NCI-H69 (cell line): ENCODE measurements around the gene SIGLEC5.
"Not testable (repeated sequence)": the region's sequence is repeated elsewhere in the genome, so short reads cannot be mapped to it uniquely, and the experiment has no call there.

Experiments used
- DNase-seq: peaks from one replicate; lab custom pipeline; 2025; lab: John Stamatoyannopoulos, UW

SIGLEC5 gene, protein sequence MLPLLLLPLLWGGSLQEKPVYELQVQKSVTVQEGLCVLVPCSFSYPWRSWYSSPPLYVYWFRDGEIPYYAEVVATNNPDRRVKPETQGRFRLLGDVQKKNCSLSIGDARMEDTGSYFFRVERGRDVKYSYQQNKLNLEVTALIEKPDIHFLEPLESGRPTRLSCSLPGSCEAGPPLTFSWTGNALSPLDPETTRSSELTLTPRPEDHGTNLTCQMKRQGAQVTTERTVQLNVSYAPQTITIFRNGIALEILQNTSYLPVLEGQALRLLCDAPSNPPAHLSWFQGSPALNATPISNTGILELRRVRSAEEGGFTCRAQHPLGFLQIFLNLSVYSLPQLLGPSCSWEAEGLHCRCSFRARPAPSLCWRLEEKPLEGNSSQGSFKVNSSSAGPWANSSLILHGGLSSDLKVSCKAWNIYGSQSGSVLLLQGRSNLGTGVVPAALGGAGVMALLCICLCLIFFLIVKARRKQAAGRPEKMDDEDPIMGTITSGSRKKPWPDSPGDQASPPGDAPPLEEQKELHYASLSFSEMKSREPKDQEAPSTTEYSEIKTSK

DNA sequence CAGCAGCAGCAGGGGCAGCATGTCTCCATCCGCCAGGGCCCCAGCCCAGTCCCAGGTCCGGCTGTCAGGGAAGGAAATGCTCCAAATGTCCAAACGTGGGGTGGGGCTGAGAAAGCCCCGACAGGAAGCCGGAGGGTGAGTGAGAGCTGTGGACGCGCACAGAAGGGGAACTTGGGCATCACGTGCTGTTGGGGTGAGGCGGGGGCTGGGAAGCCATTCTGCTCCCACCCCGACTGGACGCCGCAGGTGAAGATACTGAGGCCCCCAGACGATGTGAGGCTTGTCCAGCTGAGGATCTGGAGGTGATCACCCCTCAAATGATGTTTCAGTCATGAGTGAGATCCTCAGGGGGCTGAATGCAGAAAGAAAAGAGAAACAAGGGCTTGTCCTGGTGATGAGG lies at the start of gene SIGLEC5:
Gene SIGLEC5 (minus strand): TSS at position 87 of the 400 bp plus-strand sequence. CDS start 66 bp downstream, at position 21.
- DNase-seq: not testable (repeated sequence)

DNA sequence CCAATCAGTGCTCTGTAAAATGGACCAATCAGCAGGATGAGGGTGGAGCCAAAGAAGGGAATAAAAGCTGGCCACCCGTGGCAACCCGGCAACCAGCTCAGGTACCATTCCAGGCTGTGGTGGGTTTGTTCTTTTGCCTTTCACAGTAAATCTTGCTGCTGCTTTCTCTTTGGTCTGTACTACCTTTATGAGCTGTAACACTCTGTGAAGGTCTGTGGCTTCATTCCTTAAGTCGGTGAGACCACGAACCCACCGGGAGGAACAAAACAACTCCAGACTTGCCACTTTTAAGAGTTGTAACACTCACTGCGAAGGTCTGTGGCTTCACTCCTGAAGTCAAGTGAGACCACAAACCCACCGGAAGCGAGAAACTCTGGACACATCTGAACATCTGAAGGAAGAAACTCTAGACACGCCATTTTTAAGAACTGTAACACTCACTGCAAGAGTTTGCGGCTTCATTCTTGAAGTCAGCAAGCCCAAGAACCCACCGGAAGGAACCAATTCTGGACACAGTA lies 46.4 kb upstream of the SIGLEC5 start:
- no peak for DNase-seq

DNA sequence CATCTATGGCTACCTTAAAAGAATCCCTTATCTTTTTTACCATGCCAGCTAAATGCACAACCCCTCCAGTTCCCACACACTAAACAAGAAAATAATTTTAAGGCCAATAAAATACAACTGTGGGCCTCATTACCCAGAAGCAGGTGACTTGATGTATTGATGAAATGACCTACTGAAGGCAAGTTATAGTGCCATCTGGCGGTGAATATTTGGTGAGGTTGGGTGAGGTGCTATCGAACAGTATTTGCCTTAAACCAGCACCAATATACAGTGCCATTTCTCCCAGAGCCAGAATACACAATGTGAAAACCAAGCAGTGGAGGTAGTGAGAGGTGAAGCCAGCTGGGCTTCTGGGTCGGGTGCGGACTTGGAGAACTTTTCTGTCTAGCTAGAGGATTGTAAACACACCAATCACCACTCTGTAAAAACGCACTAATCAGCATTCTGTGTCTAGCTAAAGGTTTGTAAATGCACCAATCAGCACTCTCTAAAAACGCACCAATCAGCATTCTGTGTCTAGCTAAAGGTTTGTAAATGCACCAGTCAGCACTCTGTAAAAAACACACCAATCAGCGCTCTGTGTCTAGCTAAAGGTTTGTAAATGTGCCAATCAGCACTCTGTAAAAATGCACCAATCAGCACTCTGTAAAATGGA lies 45.8 kb upstream of the SIGLEC5 start:
- peak; percentile 59 for DNase-seq

DNA sequence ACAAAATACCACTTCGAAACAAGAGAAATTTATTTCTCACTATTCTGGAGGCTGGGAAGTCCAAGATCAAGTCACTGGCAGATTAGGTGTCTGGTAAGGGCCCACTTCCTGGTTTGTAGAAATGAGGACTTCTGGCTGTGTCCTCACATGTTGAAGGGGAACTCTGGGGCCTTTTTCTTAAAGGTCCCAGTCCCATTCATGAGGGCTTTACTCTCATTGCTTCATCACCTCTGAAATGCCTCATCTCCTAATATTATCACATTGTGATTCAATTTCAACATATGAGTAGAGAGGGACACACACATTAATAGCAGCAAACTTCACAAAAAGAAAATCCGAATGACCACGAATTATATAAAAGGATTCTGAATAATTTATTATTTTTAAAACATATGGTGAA lies 38.0 kb upstream of the SIGLEC5 start:
- no peak for DNase-seq

DNA sequence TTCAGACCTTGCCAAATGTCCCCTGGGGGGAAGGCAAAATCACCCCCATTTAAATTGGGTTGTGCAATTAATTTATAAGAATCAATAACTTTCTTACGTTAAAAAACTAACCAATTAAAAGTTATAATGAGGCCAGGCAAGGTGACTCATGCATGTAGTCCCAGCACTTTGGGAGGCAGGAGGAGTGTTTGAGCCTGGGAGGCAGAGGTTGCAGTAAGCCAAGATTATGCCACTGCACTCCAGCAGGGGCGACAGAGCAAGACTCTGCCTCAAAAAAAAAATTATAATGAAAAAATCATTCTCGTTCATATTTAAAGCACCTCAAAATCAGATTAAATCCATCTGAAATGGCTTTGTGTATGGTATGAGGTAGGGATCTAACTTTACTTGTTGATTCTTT lies 34.8 kb upstream of the SIGLEC5 start:
- DNase-seq: no peak

DNA sequence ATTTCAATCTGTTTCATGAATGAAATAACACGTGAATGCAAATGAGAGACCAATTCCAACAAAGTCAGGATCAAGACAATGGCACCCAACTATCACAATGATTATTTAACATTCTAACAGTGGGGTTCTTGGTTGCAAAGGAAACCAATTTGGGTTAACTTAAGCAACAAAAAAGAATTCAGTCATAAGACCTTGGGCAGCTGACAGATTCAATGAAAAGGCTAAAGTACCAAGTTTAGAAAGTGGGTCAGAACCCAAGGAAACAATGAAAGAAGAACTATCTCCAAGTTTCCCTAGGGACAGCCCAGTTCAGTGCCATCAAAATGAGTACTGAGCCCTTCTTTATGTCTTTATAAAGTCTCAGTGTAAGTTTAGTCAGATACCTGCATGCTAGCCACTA lies 33.9 kb upstream of the SIGLEC5 start:
- no peak for DNase-seq

DNA sequence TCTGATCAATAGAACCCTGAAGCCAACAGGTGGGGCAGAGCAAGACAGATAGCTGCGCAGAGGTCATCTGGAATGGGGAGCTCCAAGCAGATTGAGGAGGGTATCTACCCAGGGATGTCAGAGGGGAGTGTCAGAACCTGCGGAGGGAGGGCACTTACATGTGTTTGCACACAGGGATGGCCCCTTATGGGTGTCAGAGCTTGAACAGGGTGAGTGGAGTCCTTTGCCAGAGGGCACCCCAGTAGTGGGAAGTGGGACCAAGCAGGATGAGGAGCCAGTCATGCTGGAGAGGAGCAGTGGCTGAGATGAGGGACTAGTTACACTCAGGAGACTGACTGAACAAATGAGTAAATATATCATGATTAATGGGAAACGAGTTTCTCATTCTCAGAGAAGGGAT lies 33.4 kb upstream of the SIGLEC5 start:
- DNase-seq: no peak

DNA sequence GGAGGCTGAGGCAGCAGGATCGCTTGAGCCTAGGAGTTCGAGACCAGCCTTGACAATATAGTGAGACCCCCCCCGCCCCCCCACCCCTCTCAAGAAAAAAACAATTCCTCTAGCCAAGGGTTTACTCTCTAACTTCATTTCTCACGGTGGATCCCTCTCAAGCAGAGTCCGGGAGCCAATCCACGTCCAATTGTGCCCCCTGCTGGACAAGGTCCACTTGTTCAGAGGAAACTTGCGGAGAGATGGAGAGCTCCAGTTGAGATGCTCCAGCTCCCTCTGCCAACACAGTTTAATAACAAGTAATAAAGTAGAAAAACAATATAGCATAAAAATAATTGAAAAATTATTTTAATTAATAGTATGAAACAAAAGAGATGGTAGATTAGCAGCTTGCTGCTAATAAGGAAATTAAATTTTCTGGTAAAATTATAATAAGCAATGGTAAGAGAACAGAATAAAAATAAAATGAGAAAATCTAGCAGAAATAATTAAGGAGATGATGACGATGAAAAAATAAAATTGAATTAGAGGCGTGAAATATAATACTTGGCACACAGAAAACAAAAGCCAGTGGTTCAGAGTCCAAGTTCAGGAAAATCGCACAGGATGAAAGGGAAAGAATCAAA lies 30.9 kb upstream of the SIGLEC5 start:
- DNase-seq: peak; percentile 82

DNA sequence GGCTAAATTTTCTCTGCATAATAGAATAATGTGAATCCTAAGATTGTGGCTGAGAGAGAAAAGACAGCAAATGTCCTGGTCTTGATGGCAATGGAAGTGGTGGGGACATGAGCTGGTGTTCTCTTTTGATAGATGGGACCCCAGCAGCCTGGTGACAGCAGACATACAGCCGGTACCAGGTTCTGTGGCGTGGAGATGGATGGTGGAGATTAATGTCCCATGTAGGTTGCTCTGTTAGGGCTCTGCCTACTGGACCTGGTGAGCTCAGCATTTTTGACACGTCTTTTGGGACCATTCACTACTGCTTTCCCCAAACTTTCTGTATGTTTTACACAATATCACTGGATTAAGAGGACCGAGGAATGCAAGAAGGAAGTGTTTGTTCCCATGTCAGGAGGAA lies 24.6 kb upstream of the SIGLEC5 start:
- DNase-seq: no peak

DNA sequence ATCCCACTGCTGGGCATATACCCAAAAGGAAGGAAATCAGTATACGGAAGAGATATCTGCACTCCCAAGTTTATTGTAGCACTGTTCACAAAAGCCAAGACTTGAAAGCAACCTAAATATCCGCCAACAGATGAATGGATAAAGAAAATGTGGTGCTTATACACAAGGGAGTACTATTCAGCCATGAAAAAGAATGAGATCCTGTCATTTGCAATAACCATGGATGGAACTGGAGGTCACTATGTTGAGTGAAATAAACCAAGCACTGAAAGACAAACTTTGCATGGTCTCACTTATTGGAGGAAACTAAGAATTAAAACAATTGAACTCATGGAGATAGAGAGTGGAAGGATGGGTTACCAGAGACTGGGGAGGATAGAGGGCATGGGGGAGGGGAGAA lies 23.0 kb upstream of the SIGLEC5 start:
- DNase-seq: no peak

DNA sequence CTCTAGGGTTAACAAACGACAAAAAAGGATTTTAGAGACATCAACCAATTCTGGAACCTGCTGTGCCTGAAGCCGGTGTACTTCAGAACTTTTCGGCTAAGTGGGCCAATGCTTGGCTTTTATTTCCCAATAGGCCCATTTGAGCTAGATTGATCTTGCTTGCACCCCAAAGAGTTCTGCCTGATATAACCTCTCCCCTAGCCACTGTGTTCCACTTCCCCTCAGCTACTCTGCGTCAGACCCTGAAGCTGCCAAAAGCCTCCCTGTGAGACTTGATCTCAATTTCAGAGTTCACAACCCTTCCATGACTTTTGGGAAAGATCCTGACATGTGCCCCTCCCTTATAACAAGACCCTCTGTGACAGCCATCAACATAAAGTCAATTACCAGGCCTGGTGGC lies 22.1 kb upstream of the SIGLEC5 start:
- DNase-seq: no peak

DNA sequence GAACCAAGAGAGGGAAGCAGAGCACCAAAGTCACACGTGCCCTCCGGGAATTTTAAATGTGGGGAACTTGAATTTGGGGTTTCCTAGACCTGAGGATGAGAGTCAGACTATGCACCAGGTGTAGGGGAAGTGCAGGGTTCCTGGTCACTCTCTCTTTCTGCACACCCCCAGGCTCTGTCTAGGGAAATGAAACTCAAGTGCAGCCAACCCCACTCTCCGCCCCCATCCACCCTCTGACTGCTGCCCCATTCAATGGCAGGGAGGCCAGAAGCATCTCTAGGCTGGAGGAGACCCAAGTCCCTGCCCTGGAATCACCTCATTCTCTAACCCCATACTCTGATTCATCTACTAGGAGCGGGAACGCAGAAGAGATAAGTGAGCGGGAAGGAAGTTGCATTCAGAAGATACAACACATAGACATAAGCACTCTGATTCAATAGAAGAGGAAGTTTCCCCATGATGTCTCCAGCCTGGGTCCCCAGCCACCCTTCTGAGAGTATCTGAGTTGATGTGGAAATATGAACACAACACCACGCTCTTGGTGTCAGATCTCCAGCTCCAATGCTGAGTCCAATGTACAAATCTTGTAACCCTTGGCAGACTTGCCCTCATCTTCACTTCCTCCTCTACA lies 21.1 kb upstream of the SIGLEC5 start:
- DNase-seq: no peak

DNA sequence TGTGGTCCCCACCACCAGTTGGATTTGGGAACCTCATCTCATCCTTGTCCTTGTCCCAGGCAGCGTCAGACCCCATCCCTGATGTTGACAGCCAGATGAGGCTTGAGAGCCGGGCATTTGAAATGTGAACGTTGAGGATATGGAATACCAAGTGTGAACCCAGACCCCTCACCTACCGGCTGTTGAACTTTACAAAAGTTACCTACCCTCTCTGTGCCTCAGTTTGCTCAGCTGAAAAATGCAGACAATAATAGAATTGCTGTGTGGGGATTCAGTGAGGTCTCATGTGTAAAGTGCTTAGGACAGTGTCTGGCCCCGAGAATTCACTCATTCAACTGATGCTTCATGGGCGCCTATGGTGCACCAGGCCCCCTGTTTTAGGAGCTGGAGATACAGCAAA lies 17.1 kb upstream of the SIGLEC5 start:
- DNase-seq: no peak

DNA sequence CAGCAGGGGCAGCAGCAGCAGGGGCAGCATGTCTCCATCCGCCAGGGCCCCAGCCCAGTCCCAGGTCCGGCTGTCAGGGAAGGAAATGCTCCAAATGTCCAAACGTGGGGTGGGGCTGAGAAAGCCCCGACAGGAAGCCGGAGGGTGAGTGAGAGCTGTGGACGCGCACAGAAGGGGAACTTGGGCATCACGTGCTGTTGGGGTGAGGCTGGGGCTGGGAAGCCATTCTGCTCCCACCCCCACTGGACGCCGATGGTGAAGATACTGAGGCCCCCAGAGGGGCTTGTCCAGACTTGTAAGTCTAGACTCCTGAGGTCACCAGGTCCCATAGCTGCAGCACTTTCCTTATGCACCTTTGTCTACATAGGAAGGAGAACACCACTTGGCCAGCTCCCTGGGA lies 16.5 kb upstream of the SIGLEC5 start, which contains the start of gene SIGLEC14:
Gene SIGLEC14 (minus strand): TSS at position 96 of the 400 bp plus-strand sequence. CDS start 66 bp downstream, at position 30.
- not testable (repeated sequence) for DNase-seq

DNA sequence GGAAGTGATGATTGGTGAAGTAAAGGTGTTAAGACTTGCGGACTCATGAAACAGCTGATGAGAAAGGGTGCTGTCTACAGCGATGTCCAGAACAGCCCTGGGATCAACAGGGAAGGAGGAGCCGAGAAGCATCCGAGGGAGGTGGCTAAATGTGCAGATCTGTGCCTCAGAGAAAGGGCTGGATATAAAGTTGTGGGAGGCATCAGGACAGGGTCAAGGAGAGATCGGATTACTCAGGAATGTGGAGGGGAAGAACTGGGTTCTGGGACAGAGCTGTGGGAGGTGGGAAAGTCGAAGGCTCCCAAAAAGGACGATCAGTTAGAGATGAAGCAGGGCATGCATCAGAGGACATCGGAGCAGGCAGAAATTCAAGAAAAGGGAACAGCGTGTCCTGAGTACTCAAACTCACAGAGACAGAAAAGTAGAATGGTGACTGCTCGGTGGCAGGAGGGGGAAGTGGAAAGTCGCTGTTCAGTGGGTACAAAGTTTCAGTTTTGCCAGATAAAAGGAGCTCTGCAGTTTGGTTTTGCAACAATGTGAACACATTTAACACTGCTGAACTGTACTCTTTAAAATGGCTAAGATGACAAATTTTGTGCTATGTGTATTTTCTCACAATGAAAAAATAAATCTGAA lies 14.6 kb upstream of the SIGLEC5 start:
- DNase-seq: no peak

DNA sequence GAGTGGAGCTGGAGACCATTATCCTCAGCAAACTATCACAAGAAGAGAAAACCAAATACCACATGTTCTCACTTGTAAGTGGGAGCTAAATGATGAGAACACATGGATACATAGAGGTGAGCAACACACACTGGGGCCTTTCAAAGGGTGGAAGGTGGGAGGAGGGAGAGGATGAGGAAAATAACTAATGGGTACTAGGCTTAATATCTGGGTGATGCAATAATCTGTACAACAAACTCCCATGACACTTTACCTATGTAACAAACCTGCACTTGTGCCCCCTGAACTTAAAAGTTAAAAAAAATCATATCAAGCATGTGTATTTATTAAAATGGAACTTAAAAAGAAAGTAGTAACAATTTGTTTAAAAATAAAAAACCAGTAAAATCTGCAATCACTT lies 11.4 kb upstream of the SIGLEC5 start:
- DNase-seq: no peak

DNA sequence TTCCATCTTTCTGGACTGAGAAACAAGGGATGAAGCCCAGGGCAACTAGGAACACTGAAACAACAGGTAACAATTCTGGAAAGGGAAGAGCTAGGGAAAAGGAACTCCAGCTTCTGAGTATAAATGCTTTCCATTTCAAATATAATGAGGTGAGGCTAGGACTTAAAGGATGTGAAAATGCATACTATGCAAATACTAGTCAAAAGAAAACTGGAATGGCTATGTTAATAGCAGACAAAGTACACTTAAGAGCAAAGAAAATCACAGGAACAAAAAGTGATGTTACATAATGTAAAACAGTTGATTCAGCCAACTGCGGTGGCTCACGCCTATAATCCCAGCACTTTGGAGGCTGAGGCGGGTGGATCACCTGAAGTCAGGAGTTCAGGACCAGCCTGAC lies 10.2 kb upstream of the SIGLEC5 start:
- no peak for DNase-seq

DNA sequence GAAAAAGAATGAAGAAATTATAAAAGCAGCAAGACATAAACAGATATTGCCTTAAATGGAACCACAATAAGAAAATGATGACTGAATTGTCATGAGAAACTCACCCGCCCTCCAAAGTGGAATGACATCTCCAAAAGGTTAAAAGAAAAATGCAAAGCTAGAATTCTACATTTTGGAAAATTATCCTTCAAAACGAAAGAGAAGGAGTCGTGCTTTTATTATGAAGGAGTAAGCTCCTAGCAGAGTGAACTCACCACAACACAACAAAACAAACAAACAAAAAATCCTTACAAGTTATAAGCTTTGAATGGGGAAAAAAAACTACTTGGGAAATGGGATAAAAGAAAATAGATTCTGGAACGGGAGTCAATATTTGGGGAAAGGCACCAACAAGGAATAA lies 9.7 kb upstream of the SIGLEC5 start:
- no peak for DNase-seq

DNA sequence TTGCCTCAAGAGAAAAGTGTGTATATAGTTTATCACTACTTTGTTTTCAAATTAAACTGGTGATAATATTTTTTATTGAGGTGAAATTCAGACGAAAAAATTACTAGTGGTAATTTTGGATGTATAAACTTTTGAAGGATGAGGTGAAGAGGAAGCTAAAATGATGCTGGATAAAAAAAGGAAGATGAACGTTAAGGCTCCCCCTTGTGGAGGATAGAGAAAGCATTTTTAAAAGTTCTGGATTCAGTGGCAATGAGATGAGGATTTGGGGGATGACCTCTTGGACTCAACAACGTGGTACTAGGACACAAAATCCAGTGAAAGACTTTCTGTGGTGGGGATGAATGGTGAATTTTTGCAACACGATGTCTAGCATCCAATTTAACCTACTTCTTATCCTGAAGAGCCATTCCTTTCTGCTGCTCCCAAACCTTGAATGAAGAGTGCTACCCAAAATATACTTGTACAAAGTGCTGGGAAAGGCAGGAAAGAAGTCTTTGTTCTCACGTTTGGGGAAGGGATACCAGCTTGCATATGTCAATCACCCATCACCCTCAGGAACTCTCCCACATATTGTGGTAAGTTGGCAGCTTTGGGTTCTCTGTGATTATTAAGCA lies 7.3 kb upstream of the SIGLEC5 start:
- DNase-seq: no peak

DNA sequence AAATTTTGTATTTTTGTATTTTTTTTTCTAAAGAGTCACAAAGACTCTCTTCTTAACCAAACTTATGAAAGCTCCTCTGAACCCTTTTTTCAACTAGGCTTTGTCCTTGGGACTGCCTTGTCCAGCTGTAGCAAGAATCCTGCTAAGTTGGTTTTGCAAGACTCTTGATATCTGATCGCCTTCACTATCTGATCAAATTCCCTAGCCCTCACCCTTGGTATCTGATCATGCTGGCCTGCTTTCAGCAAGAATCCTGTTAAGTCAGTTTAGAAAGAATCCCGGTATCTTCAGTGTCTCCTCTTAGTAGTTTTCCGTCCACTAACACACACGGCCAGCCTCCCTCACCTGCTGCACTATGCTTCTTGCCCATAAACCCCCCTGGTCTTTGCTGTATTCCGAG lies 1.9 kb upstream of the SIGLEC5 start:
- no peak for DNase-seq
